NT2/D1 (cell line): ENCODE measurements around the gene RHOV.

Experiments used
- DNase-seq: peaks from one replicate; pipeline ENCODE4 v3.0.0-alpha.2; 2011; ENCODE audit warnings: low read depth, low spot score
- H3K27me3 ChIP-seq: 2 replicates; pipeline ENCODE4 v1.6.0; 2011; ENCODE audit warnings: mild to moderate bottlenecking; ENCODE audit not compliant: insufficient read length, insufficient read depth
- H3K36me3 ChIP-seq: 2 replicates; pipeline ENCODE4 v1.6.1; 2011; ENCODE audit warnings: mild to moderate bottlenecking, low read length, mixed read lengths; ENCODE audit not compliant: insufficient read depth, insufficient read length
- H3K4me1 ChIP-seq: 2 replicates; pipeline ENCODE4 v1.5.1; 2011; ENCODE audit not compliant: insufficient read depth, insufficient read length
- H3K4me3 ChIP-seq: 2 replicates; pipeline ENCODE4 v1.5.1; 2011; ENCODE audit warnings: low read depth; ENCODE audit not compliant: insufficient read length
- H3K9ac ChIP-seq: 2 replicates; pipeline ENCODE4 v1.6.0; 2011; ENCODE audit warnings: low read depth; ENCODE audit not compliant: insufficient read length
- H3K9me3 ChIP-seq: 2 replicates; pipeline ENCODE4 v1.5.1; 2011; ENCODE audit warnings: mild to moderate bottlenecking, low read length; ENCODE audit not compliant: insufficient read depth
- SUZ12 ChIP-seq: IDR thresholded peaks from 2 replicates; pipeline ENCODE4 v1.6.1; 2011; ENCODE audit not compliant: insufficient read length, insufficient read depth; ENCODE audit errors: extremely low read depth
- YY1 ChIP-seq: IDR thresholded peaks from 2 replicates; pipeline ENCODE4 v1.6.1; 2011; ENCODE audit not compliant: insufficient read length, insufficient read depth
- ZNF274 ChIP-seq: IDR thresholded peaks from 2 replicates; pipeline ENCODE4 v1.6.1; 2011; ENCODE audit warnings: mild to moderate bottlenecking, low read depth, low read length

The RHOV gene

DNA sequence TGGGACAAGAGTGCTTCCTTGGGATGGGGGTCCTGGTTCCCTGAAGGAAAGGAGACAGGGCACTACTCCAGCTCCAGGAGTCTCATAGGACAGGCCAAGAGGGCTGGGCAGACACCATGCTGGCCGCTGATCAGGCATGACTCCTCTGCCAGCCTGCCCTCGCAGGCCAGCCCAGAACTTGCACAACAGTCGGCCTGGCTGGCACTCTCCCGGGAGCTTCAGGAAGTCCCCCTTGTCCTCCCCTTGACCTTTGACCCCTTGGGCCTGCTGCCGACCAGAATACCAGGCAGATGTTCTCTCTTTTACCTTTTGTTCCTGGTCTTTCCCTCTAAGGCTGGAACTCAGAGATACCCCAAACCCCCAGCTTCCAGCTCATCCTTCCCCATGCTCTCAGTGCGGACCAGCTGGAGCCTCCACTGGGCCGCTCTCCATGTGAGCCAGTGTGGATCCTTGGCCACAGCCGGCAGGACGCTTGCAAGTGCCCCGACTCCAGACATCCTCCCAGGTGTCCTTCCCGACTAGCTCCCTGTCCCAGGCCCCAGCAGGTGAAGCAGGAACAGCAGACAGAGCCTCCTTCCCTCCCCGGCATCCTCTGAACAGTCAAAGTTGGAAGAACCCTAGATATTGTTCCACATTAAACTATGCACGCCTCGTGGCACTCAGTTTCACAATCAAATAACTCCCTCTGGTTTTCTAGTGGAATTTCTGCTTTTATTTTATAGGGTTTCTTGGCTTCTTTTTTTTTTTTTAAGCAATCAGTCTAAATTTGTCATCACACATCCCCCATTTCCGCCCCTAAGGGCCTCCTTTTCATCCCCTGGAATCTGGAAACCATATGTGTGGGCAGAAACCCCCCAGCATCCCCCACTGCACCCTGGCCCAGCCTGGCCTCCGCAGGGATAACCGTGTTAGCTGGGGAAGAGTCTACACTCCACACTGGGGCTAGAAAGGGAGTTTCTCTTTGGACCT is 35.9 kb upstream of the RHOV start:
- Histone ChIP-seq H3K27me3 (peaks cover 25% of the 10 kb centered on the region), H3K9me3 (no peaks in the 10 kb centered on the region), H3K4me1 (peaks cover 34% of the 10 kb centered on the region), H3K9ac (peak overlapping the region; percentile 26), H3K36me3 (peaks cover 8% of the 10 kb centered on the region), H3K4me3 (no peak overlapping the region)
- TF ChIP-seq ZNF274 (no peak), YY1 (no peak), SUZ12 (no peak)
- no peak for DNase-seq

DNA sequence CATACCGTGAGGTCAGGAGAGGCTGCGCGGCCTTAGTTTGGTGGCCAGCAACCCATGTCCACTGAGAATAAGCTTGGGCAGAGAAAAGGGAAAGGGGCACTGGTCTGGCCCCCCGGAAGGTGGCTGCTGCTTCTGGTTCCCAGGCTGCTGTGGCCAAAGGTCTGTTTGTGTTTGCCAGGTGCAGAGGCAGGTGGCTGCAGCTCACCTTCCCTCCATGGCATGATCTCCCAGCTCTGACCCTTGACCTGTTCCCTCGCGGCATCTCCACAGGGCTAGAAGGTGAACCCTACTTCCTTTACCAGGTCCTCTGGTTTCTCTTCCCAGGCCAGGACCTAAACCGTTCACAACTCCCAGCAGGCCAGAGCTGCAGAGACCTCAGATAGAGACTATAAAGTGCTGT is 34.1 kb upstream of the RHOV start:
- no peak overlapping the region for H3K9ac ChIP-seq
- H3K4me3 ChIP-seq: no peak overlapping the region
- H3K9me3 ChIP-seq: no peaks in the 10 kb centered on the region
- peaks cover 17% of the 10 kb centered on the region for H3K27me3 ChIP-seq
- no peak for DNase-seq
- peaks cover 22% of the 10 kb centered on the region for H3K36me3 ChIP-seq
- TF ChIP-seq ZNF274: no peak
- no peak for TF ChIP-seq SUZ12
- TF ChIP-seq YY1: no peak
- peaks cover 30% of the 10 kb centered on the region for H3K4me1 ChIP-seq

DNA sequence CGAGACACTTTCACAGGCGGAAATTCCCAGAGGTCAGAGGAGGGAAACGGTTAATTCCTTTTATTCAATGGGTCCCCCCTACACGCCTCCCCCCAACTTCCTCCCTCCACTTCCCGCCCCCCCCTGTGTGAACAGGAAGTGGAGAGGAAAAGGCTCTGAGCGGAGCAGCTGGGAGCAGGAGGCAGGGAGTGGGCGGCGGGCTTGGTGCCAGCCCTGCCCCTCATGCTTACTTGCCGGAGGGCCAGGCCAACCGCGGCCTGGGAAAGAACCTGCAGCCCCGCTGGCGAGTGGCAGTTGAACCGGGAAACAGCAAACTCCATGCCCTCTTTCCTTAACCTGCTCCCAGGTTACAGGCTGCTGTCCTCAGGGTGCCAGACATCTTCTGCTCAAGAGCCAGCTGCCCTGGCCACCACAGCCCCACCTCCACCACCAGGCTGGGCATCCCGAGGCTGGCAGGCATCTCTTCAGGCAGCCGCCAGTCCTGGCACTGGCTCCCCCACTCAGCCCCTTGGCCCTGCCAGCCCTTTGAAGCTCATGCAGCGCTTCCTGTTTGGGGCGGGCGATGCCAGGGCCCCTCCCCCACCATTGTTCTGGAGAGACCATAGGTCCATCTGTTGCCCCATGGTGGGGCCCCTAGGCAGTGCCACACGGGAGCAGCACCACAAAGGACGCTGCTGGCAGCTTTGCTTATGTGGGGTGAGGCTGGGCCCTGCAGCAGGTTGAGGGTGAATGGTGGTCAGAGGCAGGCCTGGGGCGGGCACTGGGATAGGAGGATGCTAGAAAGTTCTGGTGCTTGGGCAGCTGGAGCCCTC is 33.2 kb upstream of the RHOV start:
- Histone ChIP-seq H3K9me3 (no peaks in the 10 kb centered on the region), H3K9ac (no peak overlapping the region), H3K4me1 (peaks cover 23% of the 10 kb centered on the region), H3K27me3 (peaks cover 17% of the 10 kb centered on the region), H3K36me3 (peaks cover 31% of the 10 kb centered on the region), H3K4me3 (no peak overlapping the region)
- no peak for TF ChIP-seq ZNF274
- TF ChIP-seq SUZ12: no peak
- no peak for TF ChIP-seq YY1
- no peak for DNase-seq

DNA sequence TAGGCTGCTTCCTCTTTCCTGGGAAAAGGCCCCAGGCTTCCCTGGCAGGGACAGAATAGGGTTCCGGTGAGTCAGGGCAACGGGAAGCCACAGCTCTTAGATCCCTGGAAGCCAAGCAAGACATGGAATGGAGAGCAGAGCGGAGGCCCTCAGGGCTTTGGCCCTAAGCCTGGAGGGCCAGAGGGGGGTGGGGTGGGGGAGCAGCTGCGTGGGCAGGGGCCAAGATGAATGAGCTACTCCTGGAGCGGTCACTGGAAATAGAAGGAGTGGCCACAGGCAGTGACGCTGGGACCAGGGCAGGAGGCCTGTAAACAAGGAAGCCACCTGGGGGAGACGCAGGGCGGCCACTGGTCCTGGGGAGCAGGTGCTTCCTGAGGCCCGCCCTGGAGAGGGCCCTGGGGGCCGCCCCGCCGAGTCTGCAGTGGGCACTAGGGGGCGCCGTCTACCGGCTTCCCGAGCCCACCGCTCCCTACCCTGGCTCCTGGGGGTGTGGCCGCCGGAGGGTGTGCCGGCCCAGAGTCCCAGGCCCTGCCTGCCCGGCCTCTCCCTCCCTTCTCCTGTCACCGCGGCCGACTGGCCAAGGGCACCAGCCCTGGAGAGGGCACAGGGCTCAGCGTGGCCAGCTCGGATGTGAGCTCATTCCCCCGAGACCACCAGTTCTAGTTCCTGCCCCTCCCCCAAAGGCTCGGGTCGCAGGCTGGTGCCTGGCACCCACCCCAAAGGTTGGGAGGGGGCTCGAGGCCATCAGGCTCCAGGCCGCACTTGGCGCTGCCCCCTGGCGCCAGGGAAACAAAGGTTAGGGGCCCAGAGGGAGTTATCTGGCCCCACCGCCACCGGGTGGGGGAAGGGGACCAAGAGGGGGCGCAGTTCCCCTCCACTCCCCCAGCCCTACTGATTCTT is 32.3 kb upstream of the RHOV start:
- no peak overlapping the region for H3K9ac ChIP-seq

DNA sequence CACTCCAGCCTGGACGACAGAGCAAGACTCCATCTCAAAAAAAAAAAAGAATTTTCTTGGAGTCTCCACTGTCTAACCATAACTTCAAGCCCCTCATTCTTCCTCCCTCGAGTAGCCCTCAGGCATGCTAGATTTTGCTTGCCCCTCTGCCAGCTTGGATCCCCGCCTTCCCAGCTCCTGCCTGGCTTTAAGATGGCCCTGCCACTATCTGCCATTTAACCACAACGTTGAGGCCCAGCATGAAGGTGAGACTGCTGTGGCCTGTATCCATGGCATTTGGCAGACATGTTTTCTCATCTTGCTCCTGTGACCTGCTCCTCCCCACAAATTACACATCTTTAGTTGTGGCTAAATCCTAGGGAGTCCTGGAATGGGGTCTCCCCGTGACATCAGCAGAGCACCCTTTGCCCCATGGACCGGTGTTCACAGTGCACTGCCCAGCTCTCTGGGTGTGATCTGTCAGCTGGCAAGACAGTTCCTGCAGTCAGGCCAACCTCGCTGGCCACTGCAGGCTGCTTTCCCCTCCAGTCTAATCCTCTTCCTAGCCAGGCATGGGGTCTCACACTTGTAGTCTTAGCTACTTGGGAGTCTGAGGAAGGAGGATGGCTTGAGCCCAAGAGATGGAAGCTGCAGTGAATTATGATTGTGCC is 30.6 kb upstream of the RHOV start:
- Histone ChIP-seq H3K4me3 (no peak overlapping the region), H3K9me3 (no peaks in the 10 kb centered on the region), H3K4me1 (peaks cover 14% of the 10 kb centered on the region), H3K36me3 (peaks cover 47% of the 10 kb centered on the region), H3K9ac (no peak overlapping the region), H3K27me3 (peaks cover 12% of the 10 kb centered on the region)
- DNase-seq: no peak
- no peak for TF ChIP-seq SUZ12
- TF ChIP-seq ZNF274: no peak
- TF ChIP-seq YY1: no peak

More for the DNA sequence above, 32.3 kb upstream of the RHOV start:
- H3K27me3 ChIP-seq: peaks cover 17% of the 10 kb centered on the region
- H3K9me3 ChIP-seq: no peaks in the 10 kb centered on the region
- peaks cover 17% of the 10 kb centered on the region for H3K4me1 ChIP-seq
- DNase-seq: no peak
- H3K36me3 ChIP-seq: peaks cover 33% of the 10 kb centered on the region
- TF ChIP-seq SUZ12: no peak
- no peak for TF ChIP-seq YY1
- no peak for TF ChIP-seq ZNF274
- H3K4me3 ChIP-seq: no peak overlapping the region
